GM12872 (cell line): Measurements from ENCODE around the gene RAPGEF5.

Experiments used
- TF ChIP-seq, protein P1 (sequence below): IDR thresholded peaks from 3 replicates; pipeline ENCODE4 v1.5.1; 2011; ENCODE audit warnings: low read depth, mild to moderate bottlenecking, low read length, moderate library complexity; ENCODE audit not compliant: insufficient read depth

The RAPGEF5 gene

GRCh38 chr7:22348379-22348778, 8.6 kb downstream of the RAPGEF5 start:
- TF ChIP-seq, protein P1, sequence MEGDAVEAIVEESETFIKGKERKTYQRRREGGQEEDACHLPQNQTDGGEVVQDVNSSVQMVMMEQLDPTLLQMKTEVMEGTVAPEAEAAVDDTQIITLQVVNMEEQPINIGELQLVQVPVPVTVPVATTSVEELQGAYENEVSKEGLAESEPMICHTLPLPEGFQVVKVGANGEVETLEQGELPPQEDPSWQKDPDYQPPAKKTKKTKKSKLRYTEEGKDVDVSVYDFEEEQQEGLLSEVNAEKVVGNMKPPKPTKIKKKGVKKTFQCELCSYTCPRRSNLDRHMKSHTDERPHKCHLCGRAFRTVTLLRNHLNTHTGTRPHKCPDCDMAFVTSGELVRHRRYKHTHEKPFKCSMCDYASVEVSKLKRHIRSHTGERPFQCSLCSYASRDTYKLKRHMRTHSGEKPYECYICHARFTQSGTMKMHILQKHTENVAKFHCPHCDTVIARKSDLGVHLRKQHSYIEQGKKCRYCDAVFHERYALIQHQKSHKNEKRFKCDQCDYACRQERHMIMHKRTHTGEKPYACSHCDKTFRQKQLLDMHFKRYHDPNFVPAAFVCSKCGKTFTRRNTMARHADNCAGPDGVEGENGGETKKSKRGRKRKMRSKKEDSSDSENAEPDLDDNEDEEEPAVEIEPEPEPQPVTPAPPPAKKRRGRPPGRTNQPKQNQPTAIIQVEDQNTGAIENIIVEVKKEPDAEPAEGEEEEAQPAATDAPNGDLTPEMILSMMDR, result no peak

DNA sequence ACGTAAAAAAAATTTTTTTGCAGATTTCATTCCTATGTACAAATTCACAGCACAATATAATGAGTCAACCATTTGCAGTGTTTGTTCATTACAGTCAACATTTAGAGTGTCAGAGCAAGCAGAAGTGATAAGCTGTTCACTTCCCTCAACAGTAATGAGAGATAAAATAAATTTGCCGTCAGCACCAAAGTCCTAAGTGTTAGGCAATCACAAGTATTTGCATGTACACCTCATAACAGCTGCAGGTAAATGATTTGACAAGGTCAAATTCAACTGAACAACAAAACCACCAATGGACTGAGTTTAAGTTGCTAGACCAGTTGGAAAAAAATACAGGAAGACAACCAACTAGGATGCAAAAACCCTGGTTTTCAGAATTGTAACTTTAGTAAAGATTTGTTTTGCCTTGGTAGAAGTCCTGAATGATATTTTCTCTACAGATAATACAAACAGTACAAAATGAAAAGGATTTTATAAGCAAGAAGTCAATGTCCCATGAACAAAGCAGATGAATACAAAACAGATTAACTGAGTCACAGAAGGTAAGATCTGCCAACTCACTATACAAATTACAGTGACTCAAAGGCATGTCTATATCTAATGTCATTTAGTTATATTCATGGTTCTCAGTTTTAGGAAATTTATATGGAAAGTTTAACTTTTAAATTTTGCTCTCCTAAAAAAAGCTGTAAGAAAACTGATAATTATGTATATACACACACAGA, 10.4 kb downstream of the RAPGEF5 start:
- TF ChIP-seq, protein P1, result no peak

GRCh38 chr7:22344655-22345054, 12.3 kb downstream of the RAPGEF5 start:
- TF ChIP-seq, protein P1, result no peak

DNA sequence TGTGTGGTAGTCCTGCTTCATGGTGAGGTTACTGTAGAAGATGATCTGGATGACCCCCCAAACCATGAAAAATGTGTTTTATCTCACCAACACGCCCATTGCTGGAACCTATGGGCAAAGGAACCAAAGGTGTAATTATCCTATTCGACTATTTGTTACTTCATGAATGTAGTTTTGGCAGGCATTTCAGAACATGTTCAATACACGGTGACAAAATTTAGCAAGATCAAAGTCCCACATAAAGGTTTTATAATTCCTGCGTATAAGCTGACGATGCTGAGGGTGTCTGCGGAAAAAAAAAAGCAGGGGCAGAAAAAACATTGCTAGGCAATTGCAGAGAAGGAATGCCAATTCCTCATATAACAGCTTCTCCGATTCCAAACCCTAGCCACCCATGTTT, 13.3 kb downstream of the RAPGEF5 start:
- TF ChIP-seq, protein P1, result no peak

- TF ChIP-seq, protein P1, result no peak
Measured at GRCh38 chr7:22343071-22343470, 13.9 kb downstream of the RAPGEF5 start.

DNA sequence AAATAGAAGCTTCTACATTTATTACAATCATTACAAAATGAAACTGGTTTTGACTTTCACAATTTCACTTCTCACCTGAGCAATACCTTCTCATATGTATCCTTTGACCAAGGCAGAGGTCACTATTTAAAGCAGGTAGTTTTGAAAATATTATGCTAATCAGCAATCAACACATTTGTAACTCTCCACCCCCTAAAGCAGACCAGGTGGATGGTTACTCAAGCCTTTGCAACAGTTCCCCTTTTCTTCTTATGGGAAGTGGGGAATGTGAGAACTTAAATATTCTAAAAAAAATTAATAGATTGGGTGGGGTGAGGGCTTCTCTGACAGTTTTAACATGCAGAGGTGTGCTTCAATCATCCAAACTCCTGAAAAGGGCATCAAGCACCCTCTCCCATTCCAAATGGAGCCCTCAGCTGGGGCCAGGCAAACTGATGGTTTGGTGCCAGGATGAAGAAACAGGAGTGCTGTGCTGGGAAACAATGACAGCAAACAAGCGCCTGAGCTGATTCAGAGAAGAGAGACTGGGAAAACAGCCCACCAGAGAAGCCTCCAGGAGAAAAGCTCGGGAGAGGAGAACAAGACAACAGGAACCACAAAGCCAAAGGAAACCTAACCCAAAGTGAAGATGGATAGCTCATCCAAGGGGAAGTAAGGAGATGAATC, 17.1 kb downstream of the RAPGEF5 start:
- TF ChIP-seq, protein P1, result no peak

GRCh38 chr7:22338877-22339276, 18.1 kb downstream of the RAPGEF5 start:
- TF ChIP-seq, protein P1, result no peak
